ENCODE data around the gene CLRN3.

Gene CLRN3

DNA sequence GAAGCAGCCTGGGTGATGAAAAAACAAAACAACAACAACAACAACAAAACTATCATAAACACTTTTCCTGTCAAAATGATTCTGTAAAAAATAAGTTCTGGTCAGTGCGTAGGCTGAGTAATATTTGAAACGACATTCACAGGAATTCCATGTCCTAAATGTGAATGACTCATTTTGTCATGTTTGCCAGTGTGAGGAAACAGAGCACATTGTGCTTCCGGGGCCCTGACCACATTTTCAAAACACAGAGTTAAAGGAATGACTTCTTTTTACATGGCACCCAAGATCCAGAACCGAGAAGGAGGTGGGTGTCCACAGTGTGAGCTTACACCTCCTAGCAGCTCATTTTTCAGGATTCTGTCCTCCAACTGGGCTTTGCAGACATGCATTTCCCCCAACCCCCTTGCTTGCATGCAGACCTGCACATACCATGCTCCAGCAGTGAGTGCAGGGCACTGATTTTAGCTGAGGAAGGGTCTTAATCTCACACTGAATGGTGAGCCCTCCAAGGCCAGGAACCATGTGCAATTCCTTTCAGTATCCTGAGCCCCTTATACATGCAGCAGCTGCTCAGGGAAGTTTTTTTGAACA is 3.0 kb downstream of the CLRN3 start:
- H3K4me3 ChIP-seq (replicated peaks; ENCODE audit: low read depth, low read length), result no peak overlapping the region
- DNase-seq (ENCODE audit: extremely low read depth, low read depth), result no peak
- TF ChIP-seq, protein P1, sequence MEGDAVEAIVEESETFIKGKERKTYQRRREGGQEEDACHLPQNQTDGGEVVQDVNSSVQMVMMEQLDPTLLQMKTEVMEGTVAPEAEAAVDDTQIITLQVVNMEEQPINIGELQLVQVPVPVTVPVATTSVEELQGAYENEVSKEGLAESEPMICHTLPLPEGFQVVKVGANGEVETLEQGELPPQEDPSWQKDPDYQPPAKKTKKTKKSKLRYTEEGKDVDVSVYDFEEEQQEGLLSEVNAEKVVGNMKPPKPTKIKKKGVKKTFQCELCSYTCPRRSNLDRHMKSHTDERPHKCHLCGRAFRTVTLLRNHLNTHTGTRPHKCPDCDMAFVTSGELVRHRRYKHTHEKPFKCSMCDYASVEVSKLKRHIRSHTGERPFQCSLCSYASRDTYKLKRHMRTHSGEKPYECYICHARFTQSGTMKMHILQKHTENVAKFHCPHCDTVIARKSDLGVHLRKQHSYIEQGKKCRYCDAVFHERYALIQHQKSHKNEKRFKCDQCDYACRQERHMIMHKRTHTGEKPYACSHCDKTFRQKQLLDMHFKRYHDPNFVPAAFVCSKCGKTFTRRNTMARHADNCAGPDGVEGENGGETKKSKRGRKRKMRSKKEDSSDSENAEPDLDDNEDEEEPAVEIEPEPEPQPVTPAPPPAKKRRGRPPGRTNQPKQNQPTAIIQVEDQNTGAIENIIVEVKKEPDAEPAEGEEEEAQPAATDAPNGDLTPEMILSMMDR (IDR thresholded peaks at IDR 0.05; ENCODE audit: low read depth, low read length, missing control alignments), result no peak

GRCh38 chr10:127888521-127889312 is 4.0 kb downstream of the CLRN3 start:
- no peak for DNase-seq (ENCODE audit: extremely low read depth, low read depth)
- TF ChIP-seq, protein P1 (IDR thresholded peaks at IDR 0.05; ENCODE audit: low read depth, low read length, missing control alignments), result no peak
- no peak overlapping the region for H3K4me3 ChIP-seq (replicated peaks; ENCODE audit: low read depth, low read length)

DNA sequence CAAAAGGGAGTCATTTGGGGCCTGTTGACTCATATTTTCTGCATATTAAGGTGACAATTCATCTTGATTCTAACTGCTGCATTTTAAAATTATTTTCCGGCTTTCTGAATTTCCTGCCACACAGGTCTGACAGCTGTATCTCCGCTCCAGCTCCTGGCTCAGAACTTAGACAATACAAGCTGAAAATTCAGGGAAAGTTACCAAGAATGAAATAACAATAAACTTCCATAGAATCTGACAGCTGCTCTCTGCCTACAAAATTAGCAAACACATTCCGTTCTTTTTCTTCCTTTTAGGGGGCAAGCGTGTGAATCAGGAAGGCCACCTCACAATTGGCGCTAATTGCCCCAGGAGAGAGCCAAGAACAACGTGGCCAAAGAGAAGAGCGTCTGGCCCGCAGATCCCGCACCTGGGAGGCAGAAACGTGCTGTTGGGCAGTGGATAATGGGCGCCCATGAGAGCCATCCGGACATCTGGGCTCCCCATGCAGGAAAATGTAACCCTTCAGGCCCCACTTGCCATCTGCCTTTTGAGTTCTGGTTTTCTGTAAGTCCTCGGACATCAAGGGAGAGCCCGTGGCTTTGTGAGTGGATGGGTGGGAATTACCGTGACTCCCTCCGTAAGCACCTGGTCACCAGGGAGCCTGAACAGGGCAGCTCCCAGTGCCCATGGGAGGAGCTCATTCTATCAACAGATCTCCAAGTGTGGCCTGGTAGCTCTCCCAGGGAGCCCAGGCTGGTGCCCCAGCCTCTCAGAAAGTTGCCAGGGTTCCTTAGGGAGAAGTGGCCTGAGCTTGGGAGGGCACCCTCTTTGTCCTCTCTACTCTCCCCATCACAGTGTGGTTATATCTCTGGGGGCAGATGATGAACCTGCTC is 5.0 kb downstream of the CLRN3 start:
- no peak overlapping the region for H3K4me3 ChIP-seq (replicated peaks; ENCODE audit: low read depth, low read length)
- DNase-seq (ENCODE audit: extremely low read depth, low read depth), result no peak
- TF ChIP-seq, protein P1 (IDR thresholded peaks at IDR 0.05; ENCODE audit: low read depth, low read length, missing control alignments), result no peak

- no peak for DNase-seq (ENCODE audit: extremely low read depth, low read depth)
- TF ChIP-seq, protein P1 (IDR thresholded peaks at IDR 0.05; ENCODE audit: low read depth, low read length, missing control alignments), result no peak
Measured at GRCh38 chr10:127886371-127887051, 6.2 kb downstream of the CLRN3 start.

GRCh38 chr10:127884501-127884900 is 8.2 kb downstream of the CLRN3 start:
- TF ChIP-seq, protein P1 (IDR thresholded peaks at IDR 0.05; ENCODE audit: low read depth, low read length, missing control alignments), result no peak
- DNase-seq (ENCODE audit: extremely low read depth, low read depth), result no peak
- no peak overlapping the region for H3K4me3 ChIP-seq (replicated peaks; ENCODE audit: low read depth, low read length)

More at GRCh38 chr10:127886371-127887051, 6.2 kb downstream of the CLRN3 start:
- H3K4me3 ChIP-seq (replicated peaks; ENCODE audit: low read depth, low read length), result no peak overlapping the region

- TF ChIP-seq, protein P1 (IDR thresholded peaks at IDR 0.05; ENCODE audit: low read depth, low read length, missing control alignments), result no peak
- H3K4me3 ChIP-seq (replicated peaks; ENCODE audit: low read depth, low read length), result no peak overlapping the region
- no peak for DNase-seq (ENCODE audit: extremely low read depth, low read depth)
Measured at GRCh38 chr10:127883516-127883915, 9.2 kb downstream of the CLRN3 start.
